ENCODE results near the gene NFAT5.

Gene NFAT5

GRCh38 chr16:69565671-69566239 is at the start of gene NFAT5:
Gene NFAT5 (plus strand): TSS chr16:69565966. CDS start chr16:69566302, 336 bp downstream.
- TF ChIP-seq TAF1 (IDR thresholded peaks at IDR 0.05; ENCODE audit: low read depth): peak; percentile 95
- peak; percentile 1; the same call in 1 of the 2 replicates for TF ChIP-seq RAD21 (IDR thresholded peaks at IDR 0.05; ENCODE audit: low read depth)
- TF ChIP-seq TCF12 (IDR thresholded peaks at IDR 0.05; ENCODE audit: low read depth): peak; percentile 82; the same call in 1 of the 2 replicates
- peak; percentile 72; the same call in 1 of the 2 replicates for TF ChIP-seq MAX (IDR thresholded peaks at IDR 0.05)
- TF ChIP-seq NFIC (IDR thresholded peaks at IDR 0.05): no peak
- TF ChIP-seq TEAD4 (IDR thresholded peaks at IDR 0.05): peak; percentile 50; the same call in 1 of the 2 replicates
- peak; percentile 38; the same call in 1 of the 2 replicates for TF ChIP-seq CEBPB (IDR thresholded peaks at IDR 0.05)
- no peak for TF ChIP-seq ZBTB7A (IDR thresholded peaks at IDR 0.05; ENCODE audit: low read depth)
- TF ChIP-seq EGR1 (IDR thresholded peaks at IDR 0.05): peak; percentile 8; the same call in 1 of the 2 replicates
- TF ChIP-seq CREB1 (IDR thresholded peaks at IDR 0.05; ENCODE audit: low read depth): no peak
- no peak for TF ChIP-seq FOXM1 (IDR thresholded peaks at IDR 0.05; ENCODE audit: borderline replicate concordance, low read depth)
- TF ChIP-seq EP300 (IDR thresholded peaks at IDR 0.05; ENCODE audit: borderline replicate concordance): peak; percentile 100
- TF ChIP-seq, protein P1, sequence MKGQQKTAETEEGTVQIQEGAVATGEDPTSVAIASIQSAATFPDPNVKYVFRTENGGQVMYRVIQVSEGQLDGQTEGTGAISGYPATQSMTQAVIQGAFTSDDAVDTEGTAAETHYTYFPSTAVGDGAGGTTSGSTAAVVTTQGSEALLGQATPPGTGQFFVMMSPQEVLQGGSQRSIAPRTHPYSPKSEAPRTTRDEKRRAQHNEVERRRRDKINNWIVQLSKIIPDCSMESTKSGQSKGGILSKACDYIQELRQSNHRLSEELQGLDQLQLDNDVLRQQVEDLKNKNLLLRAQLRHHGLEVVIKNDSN (IDR thresholded peaks at IDR 0.05): no peak
- no peak for TF ChIP-seq REST (IDR thresholded peaks at IDR 0.05; ENCODE audit: low read depth)
- no peak for TF ChIP-seq YY1 (IDR thresholded peaks at IDR 0.05; ENCODE audit: low read depth)

DNA sequence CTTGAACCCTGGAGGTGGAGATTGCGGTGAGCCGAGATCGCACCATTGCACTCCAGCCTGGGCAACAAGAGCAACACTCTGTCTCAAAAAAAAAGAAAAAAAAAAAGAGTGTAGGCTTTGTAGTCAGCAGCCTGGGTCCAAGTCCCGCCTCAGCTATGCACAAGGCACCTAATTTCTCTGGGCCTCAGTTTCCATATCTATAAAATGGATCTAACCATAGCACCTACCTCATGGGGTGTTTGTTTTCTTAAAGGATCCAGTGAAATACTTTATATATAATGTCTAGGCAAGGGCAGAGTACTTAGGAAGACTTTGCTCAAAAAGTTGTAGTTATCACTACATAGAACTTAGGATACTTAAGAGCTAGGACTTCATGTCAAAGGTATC is 45.4 kb upstream of the NFAT5 start:
- TF ChIP-seq FOXM1 (IDR thresholded peaks at IDR 0.05; ENCODE audit: borderline replicate concordance, low read depth) (no peak), EGR1 (IDR thresholded peaks at IDR 0.05) (no peak), ZBTB7A (IDR thresholded peaks at IDR 0.05; ENCODE audit: low read depth) (no peak), CREB1 (IDR thresholded peaks at IDR 0.05; ENCODE audit: low read depth) (no peak), MAX (IDR thresholded peaks at IDR 0.05) (no peak), TAF1 (IDR thresholded peaks at IDR 0.05; ENCODE audit: low read depth) (no peak), CEBPB (IDR thresholded peaks at IDR 0.05) (no peak), NFIC (IDR thresholded peaks at IDR 0.05) (no peak), TCF12 (IDR thresholded peaks at IDR 0.05; ENCODE audit: low read depth) (no peak), EP300 (IDR thresholded peaks at IDR 0.05; ENCODE audit: borderline replicate concordance) (no peak)
- TF ChIP-seq, protein P1 (IDR thresholded peaks at IDR 0.05): no peak

GRCh38 chr16:69520800-69521602 is 44.8 kb upstream of the NFAT5 start:
- TF ChIP-seq RAD21 (IDR thresholded peaks at IDR 0.05; ENCODE audit: low read depth): no peak

DNA sequence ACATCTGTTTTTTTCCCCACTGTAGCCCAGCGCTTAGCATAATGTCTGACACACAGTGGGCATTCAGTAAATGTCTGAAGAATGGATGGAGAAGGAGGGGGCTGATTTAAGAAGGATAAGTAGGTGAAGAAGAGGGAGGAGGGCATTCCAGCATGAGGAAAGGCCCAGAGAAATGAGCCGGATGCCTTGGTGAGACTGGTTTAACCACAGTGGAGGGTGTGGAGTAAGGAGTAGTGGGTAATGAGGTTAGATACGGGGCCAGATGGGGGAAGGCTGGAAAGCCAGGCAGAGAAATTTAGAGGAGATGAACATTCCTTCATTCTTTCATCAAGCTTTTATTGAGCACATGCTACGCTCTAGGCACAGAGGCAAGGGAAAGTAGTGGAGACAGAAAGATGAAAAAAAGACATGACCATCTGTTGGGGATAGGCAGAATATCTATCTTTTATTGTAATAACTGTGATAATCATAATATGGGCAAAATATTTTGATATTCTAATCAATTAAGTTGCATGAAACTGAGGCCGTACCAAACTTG is 43.7 kb upstream of the NFAT5 start:
- no peak for TF ChIP-seq TCF12 (IDR thresholded peaks at IDR 0.05; ENCODE audit: low read depth)
- TF ChIP-seq EGR1 (IDR thresholded peaks at IDR 0.05): no peak
- TF ChIP-seq REST (IDR thresholded peaks at IDR 0.05; ENCODE audit: low read depth): no peak

GRCh38 chr16:69522732-69523404 is 42.9 kb upstream of the NFAT5 start:
- TF ChIP-seq, protein P1 (IDR thresholded peaks at IDR 0.05): peak; percentile 90
- peak; percentile 76 for TF ChIP-seq YY1 (IDR thresholded peaks at IDR 0.05; ENCODE audit: low read depth)
- no peak for TF ChIP-seq ZBTB7A (IDR thresholded peaks at IDR 0.05; ENCODE audit: low read depth)
- TF ChIP-seq TAF1 (IDR thresholded peaks at IDR 0.05; ENCODE audit: low read depth): no peak
- no peak for TF ChIP-seq EGR1 (IDR thresholded peaks at IDR 0.05)

Data from Ishikawa (cell line).